ENCODE results near the gene NFAM1. TPM values are rescaled to one million over a fixed set of nuclear protein-coding genes. Genes with fewer than 3 reads are reported as not detected.

The NFAM1 gene
- 0.15 TPM for polyA plus RNA-seq (2013, experiment 1 of 2)
- polyA plus RNA-seq (2013, experiment 2 of 2): 0.25 TPM

- no peak within 1 kb of the TSS; the same call in 1 of the 2 replicates for H3K27ac ChIP-seq (ENCODE audit: low read depth, low read length)
- no peaks in the 10 kb centered on the region for H3K9me3 ChIP-seq (ENCODE audit: insufficient read depth, low read depth, low read length)
- peaks cover 12% of the 10 kb centered on the region for H3K4me1 ChIP-seq (ENCODE audit: insufficient read depth, low read length)
- H3K36me3 ChIP-seq (ENCODE audit: insufficient read depth, low read length): no peaks in the 10 kb centered on the region
- WGBS: 21% methylated on average over 24 of the region's 24 CpGs
- no peak within 1 kb of the TSS for H3K9ac ChIP-seq (ENCODE audit: low read depth, low read length)
- peaks cover 22% of the 10 kb centered on the region for H3K27me3 ChIP-seq (ENCODE audit: insufficient read depth, low read length)
- no peak within 1 kb of the TSS for H3K4me3 ChIP-seq (ENCODE audit: low read length)
Observed at GRCh38 chr22:42432020-42432596, at the start of gene NFAM1. Gene NFAM1, minus strand, starts transcription at chr22:42432403. Its CDS starts 46 bp downstream, at chr22:42432357.

GRCh38 chr22:42475122-42475521 lies 42.9 kb upstream of the NFAM1 start:
- H3K27me3 ChIP-seq (ENCODE audit: insufficient read depth, low read length): 0 out of 2 replicates have a peak, but pooled peaks cover 3% of the 10 kb centered on the region
- no peaks in the 10 kb centered on the region for H3K4me1 ChIP-seq (ENCODE audit: insufficient read depth, low read length)
- H3K4me3 ChIP-seq (ENCODE audit: low read length): no peak overlapping the region
- no peak overlapping the region for H3K9ac ChIP-seq (ENCODE audit: low read depth, low read length)
- no peak overlapping the region for H3K27ac ChIP-seq (ENCODE audit: low read depth, low read length)
- H3K36me3 ChIP-seq (ENCODE audit: insufficient read depth, low read length): no peaks in the 10 kb centered on the region
- H3K9me3 ChIP-seq (ENCODE audit: insufficient read depth, low read depth, low read length): no peaks in the 10 kb centered on the region
- 93% methylated on average over 2 of the region's 2 CpGs for WGBS

- Histone ChIP-seq H3K9ac (ENCODE audit: low read depth, low read length) (no peak overlapping the region), H3K27ac (ENCODE audit: low read depth, low read length) (no peak overlapping the region), H3K27me3 (ENCODE audit: insufficient read depth, low read length) (peaks cover 3% of the 10 kb centered on the region; the same call in 1 of the 2 replicates), H3K36me3 (ENCODE audit: insufficient read depth, low read length) (no peaks in the 10 kb centered on the region), H3K9me3 (ENCODE audit: insufficient read depth, low read depth, low read length) (no peaks in the 10 kb centered on the region), H3K4me1 (ENCODE audit: insufficient read depth, low read length) (no peaks in the 10 kb centered on the region), H3K4me3 (ENCODE audit: low read length) (no peak overlapping the region)
- whole genome bisulfite sequencing: 83% methylated on average over 5 of the region's 5 CpGs
Observed at GRCh38 chr22:42473484-42474193, 41.4 kb upstream of the NFAM1 start.

GRCh38 chr22:42472671-42473070 lies 40.5 kb upstream of the NFAM1 start:
- Histone ChIP-seq H3K27me3 (ENCODE audit: insufficient read depth, low read length) (peaks cover 3% of the 10 kb centered on the region; the same call in 1 of the 2 replicates), H3K9me3 (ENCODE audit: insufficient read depth, low read depth, low read length) (no peaks in the 10 kb centered on the region), H3K27ac (ENCODE audit: low read depth, low read length) (no peak overlapping the region), H3K36me3 (ENCODE audit: insufficient read depth, low read length) (no peaks in the 10 kb centered on the region), H3K4me3 (ENCODE audit: low read length) (no peak overlapping the region), H3K9ac (ENCODE audit: low read depth, low read length) (no peak overlapping the region), H3K4me1 (ENCODE audit: insufficient read depth, low read length) (no peaks in the 10 kb centered on the region)
- 95% methylated on average over 8 of the region's 8 CpGs for WGBS

GRCh38 chr22:42471441-42471840 lies 39.2 kb upstream of the NFAM1 start:
- Histone ChIP-seq H3K9ac (ENCODE audit: low read depth, low read length) (no peak overlapping the region), H3K9me3 (ENCODE audit: insufficient read depth, low read depth, low read length) (no peaks in the 10 kb centered on the region), H3K4me1 (ENCODE audit: insufficient read depth, low read length) (no peaks in the 10 kb centered on the region), H3K27me3 (ENCODE audit: insufficient read depth, low read length) (peaks cover 3% of the 10 kb centered on the region; the same call in 1 of the 2 replicates), H3K36me3 (ENCODE audit: insufficient read depth, low read length) (no peaks in the 10 kb centered on the region), H3K4me3 (ENCODE audit: low read length) (no peak overlapping the region), H3K27ac (ENCODE audit: low read depth, low read length) (no peak overlapping the region)
- 100% methylated on average over 1 of the region's 1 CpG for WGBS

GRCh38 chr22:42470366-42471082 lies 38.3 kb upstream of the NFAM1 start:
- Histone ChIP-seq H3K4me3 (ENCODE audit: low read length) (no peak overlapping the region), H3K36me3 (ENCODE audit: insufficient read depth, low read length) (no peaks in the 10 kb centered on the region), H3K27me3 (ENCODE audit: insufficient read depth, low read length) (peaks cover 3% of the 10 kb centered on the region; the same call in 1 of the 2 replicates), H3K27ac (ENCODE audit: low read depth, low read length) (no peak overlapping the region), H3K9me3 (ENCODE audit: insufficient read depth, low read depth, low read length) (no peaks in the 10 kb centered on the region), H3K9ac (ENCODE audit: low read depth, low read length) (no peak overlapping the region), H3K4me1 (ENCODE audit: insufficient read depth, low read length) (no peaks in the 10 kb centered on the region)
- 87% methylated on average over 4 of the region's 4 CpGs for WGBS

GRCh38 chr22:42468841-42469240 lies 36.6 kb upstream of the NFAM1 start:
- WGBS: 92% methylated on average over 2 of the region's 2 CpGs
- no peak overlapping the region for H3K9ac ChIP-seq (ENCODE audit: low read depth, low read length)

GRCh38 chr22:42462016-42462415 lies 29.8 kb upstream of the NFAM1 start:
- 47% methylated on average over 1 of the region's 1 CpG for WGBS
- Histone ChIP-seq H3K27me3 (ENCODE audit: insufficient read depth, low read length) (0 out of 2 replicates have a peak, but pooled peaks cover 5% of the 10 kb centered on the region), H3K4me3 (ENCODE audit: low read length) (no peak overlapping the region), H3K9me3 (ENCODE audit: insufficient read depth, low read depth, low read length) (no peaks in the 10 kb centered on the region), H3K36me3 (ENCODE audit: insufficient read depth, low read length) (no peaks in the 10 kb centered on the region), H3K4me1 (ENCODE audit: insufficient read depth, low read length) (peaks cover 22% of the 10 kb centered on the region), H3K27ac (ENCODE audit: low read depth, low read length) (no peak overlapping the region), H3K9ac (ENCODE audit: low read depth, low read length) (no peak overlapping the region)

More at GRCh38 chr22:42468841-42469240, 36.6 kb upstream of the NFAM1 start:
- H3K4me3 ChIP-seq (ENCODE audit: low read length): no peak overlapping the region
- H3K36me3 ChIP-seq (ENCODE audit: insufficient read depth, low read length): no peaks in the 10 kb centered on the region
- H3K4me1 ChIP-seq (ENCODE audit: insufficient read depth, low read length): no peaks in the 10 kb centered on the region
- H3K9me3 ChIP-seq (ENCODE audit: insufficient read depth, low read depth, low read length): no peaks in the 10 kb centered on the region
- H3K27ac ChIP-seq (ENCODE audit: low read depth, low read length): no peak overlapping the region
- peaks cover 3% of the 10 kb centered on the region; the same call in 1 of the 2 replicates for H3K27me3 ChIP-seq (ENCODE audit: insufficient read depth, low read length)

GRCh38 chr22:42461511-42461910 lies 29.3 kb upstream of the NFAM1 start:
- H3K27me3 ChIP-seq (ENCODE audit: insufficient read depth, low read length): 0 out of 2 replicates have a peak, but pooled peaks cover 5% of the 10 kb centered on the region
- no peak overlapping the region for H3K27ac ChIP-seq (ENCODE audit: low read depth, low read length)

GRCh38 chr22:42459287-42460063 lies 27.3 kb upstream of the NFAM1 start:
- no peaks in the 10 kb centered on the region for H3K36me3 ChIP-seq (ENCODE audit: insufficient read depth, low read length)
- no peaks in the 10 kb centered on the region for H3K9me3 ChIP-seq (ENCODE audit: insufficient read depth, low read depth, low read length)
- H3K27ac ChIP-seq (ENCODE audit: low read depth, low read length): no peak overlapping the region
- no peak overlapping the region for H3K4me3 ChIP-seq (ENCODE audit: low read length)
- no peak overlapping the region for H3K9ac ChIP-seq (ENCODE audit: low read depth, low read length)
- peaks cover 22% of the 10 kb centered on the region for H3K4me1 ChIP-seq (ENCODE audit: insufficient read depth, low read length)
- 0 out of 2 replicates have a peak, but pooled peaks cover 5% of the 10 kb centered on the region for H3K27me3 ChIP-seq (ENCODE audit: insufficient read depth, low read length)
- 67% methylated on average over 20 of the region's 21 CpGs for WGBS

More at GRCh38 chr22:42461511-42461910, 29.3 kb upstream of the NFAM1 start:
- H3K36me3 ChIP-seq (ENCODE audit: insufficient read depth, low read length): no peaks in the 10 kb centered on the region
- no peaks in the 10 kb centered on the region for H3K9me3 ChIP-seq (ENCODE audit: insufficient read depth, low read depth, low read length)
- peaks cover 22% of the 10 kb centered on the region for H3K4me1 ChIP-seq (ENCODE audit: insufficient read depth, low read length)
- H3K9ac ChIP-seq (ENCODE audit: low read depth, low read length): no peak overlapping the region
- H3K4me3 ChIP-seq (ENCODE audit: low read length): no peak overlapping the region
- WGBS: 37% methylated on average over 3 of the region's 3 CpGs

Data from HUES64 (cell line).